Ovary (tissue), 9 donors: ENCODE data around the gene NDST4. TPM values are rescaled to one million over a fixed set of nuclear protein-coding genes. Genes with fewer than 3 reads are reported as not detected.

Experiments
- DNase-seq, 5 donors: peaks; one replicate each; pipeline ENCODE4 v3.0.0-alpha.2; 2019 to 2020
- H3K27ac ChIP-seq, 2 donors: fragments of 200-600 bp; one replicate each; pipeline versions ENCODE4 v1.5.1 to v1.8.0; 2019 to 2022
- H3K27me3 ChIP-seq: fragments of 200-600 bp; one replicate; pipeline ENCODE4 v1.8.0; 2022
- H3K36me3 ChIP-seq: fragments of 200-600 bp; sonication (generic); one replicate; pipeline ENCODE4 v1.5.1; 2019
- H3K4me1 ChIP-seq: one replicate; pipeline ENCODE4 v1.8.1; 2013; ENCODE audit warnings: mild to moderate bottlenecking, moderate library complexity; ENCODE audit not compliant: insufficient read depth
- H3K4me3 ChIP-seq: fragments of 200-600 bp; sonication (generic); one replicate; pipeline ENCODE4 v1.5.1; 2017
- H3K9me3 ChIP-seq, 2 donors: fragments of 200-600 bp in 1 of 2; sonication (generic) in 1 of 2; one replicate each; pipeline versions ENCODE4 v1.5.1 to v1.8.1; 2013 to 2019; ENCODE audit warnings: mild to moderate bottlenecking in 1 of 2, moderate library complexity in 1 of 2
- CTCF ChIP-seq, 3 donors: fragments of 450-650 bp in 2 of 3; fragments of 200-600 bp in 1 of 3; IDR thresholded peaks; one replicate each; pipeline versions ENCODE4 v1.5.1 to v1.8.0; 2016 to 2022; ENCODE audit warnings: antibody characterized with exemption in 3 of 3, mild to moderate bottlenecking in 1 of 3
- EP300 ChIP-seq: sonication (generic); formaldehyde crosslinking; IDR thresholded peaks from one replicate; pipeline ENCODE4 v1.6.1; 2017; ENCODE audit warnings: antibody characterized with exemption
- POLR2A ChIP-seq: fragments of 450-650 bp; IDR thresholded peaks from one replicate; pipeline ENCODE4 v1.6.1; 2017; ENCODE audit warnings: antibody characterized with exemption, mild to moderate bottlenecking, moderate library complexity
- WGBS, 3 donors: extraction: QIAGEN DNeasy Blood & Tissue Kit in 1 of 3; methylation state at CpG; one replicate each; pipeline versions ENCODE4 v1.1.5 to v1.1.7; 2013 to 2017; 5-methylcytosine and 5-hydroxymethylcytosine counted together
- intact Hi-C, 4 donors: fragments of 100-400 bp; cut with DNase I; formaldehyde crosslinking; loops; one replicate each; pipeline versions ENCODE4 v1.11.0 to v1.15.1; 2022 to 2023
- polyA plus RNA-seq, 2 donors: library from polyadenylated mRNA; stranded (reverse); fragments of 200-250 nt in 1 of 2; fragments of 350-450 nt in 1 of 2; fragmentation: Illumina TruSeq in 1 of 2; extraction: RNeasy Lipid Tissue Mini Kit (QIAGEN cat#74804) in 1 of 2; gene quantifications; one replicate each; pipeline ENCODE4 v1.2.3, GENCODE V29; 2013 to 2014
- total RNA-seq, 7 donors: library from RNA; depleted of rRNA in 2 of 7; stranded (reverse); fragments of >200 nt in 2 of 7; fragmentation: NEBNext Ultra II Directional in 3 of 7; extraction: Animal tissue kit (Norgen Biotek cat#: 25700) in 3 of 7; gene quantifications; one replicate each; pipeline versions ENCODE4 v1.1.0 to v1.2.4, GENCODE V29; 2016 to 2023
- donor health status: DM: no; HTN: no; CAD: no; lungs with moderate emphysema.
- donor health status: DM: no; HTN: no; CAD: no.
- donor health status: Bipolar disorder and iron deficiency.
- donor health status: DM: yes; HTN: yes; CAD: no.
- donor health status: DM: no; HTN: no; CAD: no.
- donor health status: DM: yes; HTN: yes; CAD: no.

The NDST4 gene
- total and polyA plus RNA-seq, 9 donors, result 0.12 to 2.9 (median 0.72) TPM

GRCh38 chr4:115054836-115055235 lies 58.6 kb downstream of the NDST4 start:
- Histone ChIP-seq H3K9me3 (no peaks in the 10 kb centered on the region), H3K27me3 (no peaks in the 10 kb centered on the region), H3K4me3 (no peak overlapping the region), H3K4me1 (no peaks in the 10 kb centered on the region), H3K27ac (no peak overlapping the region), H3K36me3 (no peaks in the 10 kb centered on the region)
- TF ChIP-seq CTCF (IDR thresholded peaks at IDR 0.05) (no peak), EP300 (no peak), POLR2A (no peak)
- 88 to 95% (median 93%) methylated on average over 4 of the region's 4 CpGs for WGBS, 3 donors
- DNase-seq, result no peak
- intact Hi-C loops, result no loop called here

- no peak overlapping the region for H3K4me3 ChIP-seq
- H3K4me1 ChIP-seq, result no peaks in the 10 kb centered on the region
- intact Hi-C loops, result no loop called here
- H3K27me3 ChIP-seq, result no peaks in the 10 kb centered on the region
- H3K27ac ChIP-seq, result no peak overlapping the region
- no peak for DNase-seq
- H3K9me3 ChIP-seq, result no peaks in the 10 kb centered on the region
- WGBS, 3 donors, result 90 to 93% (median 93%) methylated on average over 1 of the region's 1 CpG
- TF ChIP-seq CTCF (IDR thresholded peaks at IDR 0.05), result no peak
- no peak for TF ChIP-seq EP300
- no peak for TF ChIP-seq POLR2A
- no peaks in the 10 kb centered on the region for H3K36me3 ChIP-seq
These were observed 60.1 kb downstream of the NDST4 start for GRCh38 chr4:115053313-115053712.

GRCh38 chr4:115042496-115042895 lies 70.9 kb downstream of the NDST4 start:
- H3K9me3 ChIP-seq, result no peaks in the 10 kb centered on the region
- DNase-seq, result no peak
- H3K27me3 ChIP-seq, result no peaks in the 10 kb centered on the region
- TF ChIP-seq CTCF (IDR thresholded peaks at IDR 0.05), result no peak
- no peak for TF ChIP-seq EP300
- no peak for TF ChIP-seq POLR2A
- H3K27ac ChIP-seq, result no peak overlapping the region
- H3K4me1 ChIP-seq, result no peaks in the 10 kb centered on the region
- WGBS, 3 donors, result 67 to 76% (median 73%) methylated on average over 3 of the region's 3 CpGs
- no peak overlapping the region for H3K4me3 ChIP-seq
- intact Hi-C loops, result no loop called here
- no peaks in the 10 kb centered on the region for H3K36me3 ChIP-seq

- no peak for TF ChIP-seq POLR2A
- no peak for TF ChIP-seq CTCF (IDR thresholded peaks at IDR 0.05)
- TF ChIP-seq EP300, result no peak
- H3K4me1 ChIP-seq, result no peaks in the 10 kb centered on the region
- H3K27me3 ChIP-seq, result no peaks in the 10 kb centered on the region
- H3K27ac ChIP-seq, result no peak overlapping the region
- intact Hi-C loops, result no loop called here
- H3K9me3 ChIP-seq, result no peaks in the 10 kb centered on the region
- no peak for DNase-seq
- no peak overlapping the region for H3K4me3 ChIP-seq
- no peaks in the 10 kb centered on the region for H3K36me3 ChIP-seq
These were observed 83.1 kb downstream of the NDST4 start for GRCh38 chr4:115030281-115030680.
